ENCODE results near the gene VSTM2B.

VSTM2B gene

DNA sequence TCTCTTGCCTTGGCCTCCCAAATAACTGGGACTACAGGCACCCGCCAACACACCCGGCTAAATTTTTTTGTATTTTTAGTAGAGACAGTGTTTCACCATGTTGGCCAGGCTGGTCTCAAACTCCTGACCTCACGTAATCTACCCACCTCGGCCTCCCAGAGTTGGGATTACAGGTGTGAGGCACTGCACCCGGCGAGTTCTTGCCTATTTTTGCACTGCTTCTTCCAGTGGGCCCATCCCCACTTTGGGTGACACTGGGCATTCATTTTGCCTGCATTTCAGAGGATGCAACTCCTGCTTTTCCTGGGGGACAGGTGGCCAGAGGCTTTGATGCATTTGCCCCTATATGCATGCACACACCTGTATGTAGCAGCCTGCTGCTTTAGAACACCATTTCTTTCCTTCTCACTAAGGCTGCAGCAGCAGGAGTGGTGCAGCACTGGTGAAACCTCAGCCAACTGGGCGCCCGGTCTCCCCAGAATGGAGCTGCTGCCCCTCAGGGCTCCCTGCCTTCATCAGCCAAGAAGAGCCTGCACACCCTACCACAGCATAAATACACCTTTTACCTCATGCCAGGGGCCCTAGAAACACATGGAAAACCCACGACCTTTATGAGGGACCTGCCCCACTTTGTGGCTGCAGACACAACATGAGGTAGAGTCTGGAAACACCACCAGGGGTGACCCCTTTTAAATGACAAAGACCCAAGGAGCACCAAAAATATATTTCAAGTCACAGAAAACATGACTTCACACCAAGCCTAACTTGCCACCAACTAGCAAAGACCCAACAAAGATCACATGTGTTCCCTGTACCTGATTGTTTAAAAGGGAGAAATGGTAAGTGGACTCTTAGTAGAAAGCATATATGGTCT is 43.5 kb downstream of the VSTM2B start:
- DNase-seq, result no peak

DNA sequence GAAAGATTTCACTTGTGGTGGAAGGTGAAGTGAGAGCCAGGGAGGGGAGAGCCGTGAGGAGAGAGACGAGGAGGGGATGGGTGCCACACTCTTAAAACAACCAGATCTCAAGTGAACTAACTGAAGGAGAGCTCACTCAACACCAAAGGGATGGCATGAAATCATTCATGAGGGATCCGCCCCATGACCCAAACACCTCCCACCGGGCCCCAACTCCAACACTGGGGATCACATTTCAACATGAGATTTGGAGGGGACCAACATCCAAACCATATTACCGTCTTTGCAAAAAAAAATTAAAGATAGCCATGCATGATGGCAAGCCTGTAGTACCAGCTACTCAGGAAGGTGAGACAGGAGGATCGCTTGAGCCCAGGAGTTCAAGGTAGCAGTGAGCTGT is 45.4 kb downstream of the VSTM2B start:
- DNase-seq, result no peak

DNA sequence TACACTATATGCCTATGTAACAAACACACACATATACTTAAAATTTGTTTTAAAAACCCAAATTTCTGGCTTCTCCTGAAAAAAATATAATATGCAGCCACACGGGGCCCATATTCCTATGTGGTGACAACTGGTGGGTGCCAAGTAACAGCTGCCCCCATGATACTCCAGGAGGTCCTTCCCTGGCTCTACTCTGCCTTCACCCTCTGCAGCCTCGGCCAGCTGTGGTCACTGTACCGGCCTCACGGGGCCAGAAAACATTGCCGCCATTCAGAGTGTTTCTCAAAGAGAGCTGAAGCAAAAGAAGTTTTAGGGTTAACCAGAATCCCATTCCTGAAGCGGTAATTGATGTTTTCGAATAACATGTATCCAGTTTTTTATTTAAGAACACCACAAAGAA is 47.7 kb downstream of the VSTM2B start:
- DNase-seq, result no peak

DNA sequence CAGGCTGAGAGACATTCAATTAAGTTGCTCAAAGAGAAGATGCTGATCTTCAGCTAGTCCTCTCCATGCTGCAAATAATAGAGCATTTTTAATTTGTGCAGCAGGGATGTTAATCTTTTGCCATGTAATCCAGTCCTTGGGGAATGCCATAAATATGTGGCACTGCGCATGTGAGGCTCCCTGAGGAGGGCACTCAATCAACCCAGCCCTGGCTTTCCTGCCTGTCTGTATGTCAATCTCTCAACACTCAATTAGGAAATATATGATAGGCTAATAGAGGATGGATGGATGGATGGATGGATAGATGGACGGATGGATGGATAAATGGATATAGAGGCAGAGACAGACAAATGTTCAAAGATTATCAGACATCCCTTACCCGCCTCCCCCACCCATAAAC is 48.7 kb downstream of the VSTM2B start:
- no peak for DNase-seq

DNA sequence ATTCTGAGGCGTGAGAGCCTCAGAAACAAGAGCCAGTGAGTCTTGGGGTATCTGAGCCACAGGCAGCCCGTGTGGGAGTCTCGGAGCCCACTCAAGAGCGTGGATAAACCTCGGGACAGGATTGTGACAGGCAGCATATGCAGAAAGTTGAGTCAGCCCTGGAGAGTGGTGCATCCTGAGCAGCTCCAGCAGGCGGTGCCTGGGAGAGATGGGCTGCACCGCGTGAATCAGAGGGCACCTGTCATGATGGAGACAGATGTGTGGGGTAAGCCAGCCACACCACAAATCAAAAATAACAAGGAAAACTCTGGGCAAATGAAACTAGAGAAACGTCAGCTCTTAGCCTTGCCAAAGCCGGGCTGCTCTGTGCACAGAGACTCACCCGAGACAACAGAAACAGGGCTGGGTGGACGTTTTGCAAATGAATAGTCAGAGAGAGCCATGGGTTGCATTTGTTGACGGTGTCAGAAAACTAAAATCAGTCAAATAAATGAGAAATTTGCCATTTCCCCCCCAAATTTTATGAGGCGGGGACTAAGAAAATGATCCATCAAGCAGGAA is 50.3 kb downstream of the VSTM2B start:
- no peak for DNase-seq

DNA sequence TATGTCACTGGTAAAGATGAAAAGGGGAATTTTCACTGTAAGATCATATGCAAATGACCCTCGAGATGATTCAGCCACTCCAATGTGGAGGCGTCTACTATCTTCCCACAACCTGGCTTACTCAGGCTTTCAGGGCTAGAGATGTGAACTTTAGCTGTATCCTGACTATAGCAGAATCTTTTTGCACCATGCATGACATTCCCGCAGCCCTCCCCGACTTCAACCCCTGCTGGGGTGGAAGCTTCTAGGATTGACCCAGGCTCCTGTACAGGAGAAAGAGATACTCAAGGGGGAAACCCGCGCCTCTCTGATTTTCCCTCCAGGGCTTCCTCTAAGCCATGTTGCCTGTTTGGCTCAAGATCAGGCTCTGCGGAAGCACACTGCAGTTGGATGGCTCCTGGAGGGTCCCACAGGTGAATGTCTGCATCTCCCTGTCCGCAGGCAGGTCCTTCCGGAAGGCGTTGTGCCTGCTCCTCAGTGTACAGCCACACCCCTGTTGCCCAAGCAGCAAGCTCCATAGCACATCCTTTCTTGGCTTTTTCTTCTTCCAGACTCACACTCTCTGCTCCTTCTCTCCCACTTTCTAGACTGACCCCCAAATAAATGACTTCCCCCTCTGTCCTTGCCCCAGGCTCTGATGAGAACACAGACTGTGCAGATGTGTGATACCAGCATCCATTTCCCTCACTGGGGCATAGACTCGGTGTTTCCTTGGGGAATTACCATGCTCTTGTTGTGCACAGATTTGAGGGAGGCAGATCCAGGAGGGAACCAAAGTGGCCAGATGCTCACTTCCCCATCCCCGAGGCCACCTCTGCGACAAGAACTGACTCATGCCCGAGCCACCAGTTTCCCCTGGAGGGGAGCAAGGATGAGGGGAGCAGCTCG is 51.2 kb downstream of the VSTM2B start:
- no peak for DNase-seq

DNA sequence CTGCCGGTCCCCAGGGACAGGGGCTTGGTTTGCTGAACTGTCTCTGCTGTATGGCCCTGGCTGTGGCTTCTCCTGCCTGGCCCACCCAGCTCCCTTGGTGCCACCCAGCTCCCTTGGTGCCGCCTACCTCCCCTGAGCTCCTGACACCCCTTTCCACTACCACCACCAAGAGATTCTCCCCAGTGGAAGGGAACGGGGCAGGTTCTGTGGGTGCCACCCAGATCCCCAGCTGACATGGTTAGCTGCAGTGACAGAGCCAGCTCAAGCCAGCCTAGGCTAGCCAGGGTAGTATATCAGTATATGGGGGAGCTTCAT is 51.8 kb downstream of the VSTM2B start:
- no peak for DNase-seq

DNA sequence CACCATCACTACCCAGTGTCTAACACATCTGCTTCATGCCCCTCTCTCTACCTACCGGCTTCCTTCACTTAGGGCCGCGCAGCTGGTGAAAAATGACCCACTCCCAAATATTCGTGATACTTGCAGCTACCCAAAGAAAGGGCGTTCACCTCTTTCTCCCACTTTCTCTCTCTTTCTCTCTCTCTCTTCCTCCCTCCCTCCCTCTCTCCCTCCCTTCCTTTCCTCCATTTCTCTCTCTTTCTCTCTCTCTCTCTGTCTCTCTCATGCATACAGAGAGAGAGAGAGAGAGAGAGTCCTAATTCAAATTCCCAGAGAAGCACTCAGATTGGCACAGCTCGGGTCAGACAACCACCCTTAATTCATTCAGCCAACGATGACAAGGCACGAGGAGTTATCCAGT is 52.6 kb downstream of the VSTM2B start:
- DNase-seq, result no peak

DNA sequence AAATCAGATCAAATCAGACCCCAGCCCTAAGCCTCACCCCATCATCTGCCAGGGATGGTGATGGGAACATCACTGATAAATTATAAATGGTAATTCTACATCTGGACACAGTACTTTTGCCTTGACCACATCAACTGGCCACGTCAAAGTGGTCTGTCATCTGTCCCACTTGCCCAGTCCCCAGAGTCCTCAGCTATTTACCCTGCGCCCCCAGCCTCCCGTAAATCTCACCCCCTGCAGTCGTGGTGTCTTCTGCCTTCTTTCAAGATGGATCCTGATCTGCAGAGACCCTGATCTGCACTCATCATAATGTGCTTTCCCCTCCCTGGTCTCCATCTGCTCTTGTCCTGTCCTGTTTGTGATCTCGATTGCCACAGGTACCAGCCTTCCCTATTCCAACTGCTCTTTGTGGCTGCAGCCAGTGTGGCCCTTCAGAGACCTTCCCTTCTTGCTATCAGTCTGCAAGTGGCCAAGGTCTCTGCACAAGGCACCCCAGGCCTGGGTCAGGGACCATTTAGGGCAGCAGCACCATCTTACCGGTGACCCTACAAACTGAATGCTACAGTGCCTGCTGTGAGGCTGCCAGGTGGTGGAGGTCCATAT is 53.6 kb downstream of the VSTM2B start:
- no peak for DNase-seq

DNA sequence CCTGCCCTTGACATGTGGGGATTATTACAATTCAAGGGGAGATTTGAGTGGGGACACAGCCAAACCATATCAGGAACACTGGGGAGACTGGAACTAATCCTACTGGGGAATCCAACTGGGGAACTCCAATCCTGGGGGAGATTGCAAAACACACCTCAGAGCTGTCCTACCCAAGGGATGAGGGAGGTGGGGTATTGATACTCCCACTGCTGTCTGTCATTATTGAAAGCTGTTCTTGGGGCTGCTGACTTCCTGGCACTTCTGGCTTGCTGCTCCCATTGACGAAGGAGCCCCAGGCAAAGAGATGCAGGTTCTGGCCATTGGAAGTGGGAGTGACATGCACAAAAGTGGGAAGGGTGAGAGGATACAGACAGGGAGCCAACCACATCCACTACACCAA is 55.6 kb downstream of the VSTM2B start:
- DNase-seq, result no peak

DNA sequence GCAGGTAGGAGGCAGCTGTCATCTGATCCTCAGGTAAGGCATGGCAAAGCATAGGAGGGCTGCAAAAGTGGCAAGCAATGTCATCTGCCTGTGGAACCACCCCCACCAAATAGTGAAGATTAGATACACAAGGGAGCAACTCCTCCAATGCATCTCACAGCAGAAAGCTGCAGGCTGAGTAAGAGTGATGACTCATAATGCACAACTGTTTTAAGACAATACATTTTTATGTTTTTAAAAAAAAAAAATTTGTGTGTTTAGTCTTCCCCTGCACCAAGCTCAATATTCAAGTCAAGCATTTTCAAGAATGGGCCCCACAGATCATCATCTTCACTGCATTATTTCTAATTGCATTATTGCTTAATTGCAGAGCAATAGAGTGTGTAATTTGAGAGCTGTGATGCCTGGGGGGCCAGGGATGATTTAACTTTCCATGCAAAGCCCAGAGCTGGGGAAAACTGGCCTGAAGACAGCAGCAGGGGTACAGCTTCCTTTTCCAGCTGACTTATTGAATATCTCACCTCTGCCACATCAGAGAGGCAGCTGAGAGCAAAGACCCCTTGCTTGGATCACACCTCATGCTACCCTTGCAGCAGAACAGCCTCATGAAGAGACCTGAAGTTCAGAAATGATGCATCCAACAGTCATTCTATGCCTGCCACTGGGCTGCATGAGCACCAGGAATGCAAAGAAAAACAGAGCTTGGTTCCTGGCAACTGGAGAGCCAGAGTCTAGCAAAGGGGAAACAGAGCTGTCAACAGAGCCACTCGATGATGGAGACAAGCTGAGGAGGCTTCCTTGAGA is 57.6 kb downstream of the VSTM2B start:
- DNase-seq, result no peak

DNA sequence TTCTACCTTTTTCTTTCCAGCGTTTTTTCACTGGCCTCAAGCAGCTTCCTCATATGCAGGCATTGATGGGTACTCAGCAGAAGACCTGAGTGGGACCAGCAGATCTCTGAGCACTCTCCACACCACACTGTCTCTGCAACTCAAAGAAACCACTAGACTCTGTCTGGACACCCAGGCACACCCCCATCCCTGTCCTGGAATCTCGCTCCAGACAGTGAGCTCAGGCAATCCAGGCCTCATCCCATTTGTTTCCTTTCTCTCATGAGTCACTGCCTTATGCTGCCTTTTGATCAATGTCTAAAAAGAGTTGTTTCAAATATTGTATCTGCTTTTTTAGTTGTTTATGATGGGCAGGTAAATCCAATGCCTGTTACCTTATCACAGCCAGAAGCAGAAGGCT is 60.6 kb downstream of the VSTM2B start:
- DNase-seq, result no peak

DNA sequence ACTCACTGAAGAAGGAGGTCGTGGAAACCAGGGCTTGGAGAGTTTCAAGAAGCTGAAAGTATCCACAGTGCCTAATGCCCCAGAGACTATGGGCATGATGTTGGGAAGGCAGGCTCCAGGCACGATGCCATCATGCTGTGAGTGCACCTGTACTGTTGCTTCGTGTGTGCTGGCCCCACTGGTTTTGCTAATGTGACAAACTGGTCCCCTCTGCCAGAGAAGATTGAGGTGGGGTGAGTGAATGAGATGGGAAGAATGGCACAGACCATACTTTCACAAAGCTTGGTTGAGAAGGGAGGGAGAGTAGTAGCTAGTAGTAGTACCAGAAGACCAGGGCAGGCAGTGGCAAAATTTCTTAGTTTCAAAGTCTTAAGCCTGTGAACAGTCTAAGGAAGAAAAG is 61.3 kb downstream of the VSTM2B start:
- no peak for DNase-seq

DNA sequence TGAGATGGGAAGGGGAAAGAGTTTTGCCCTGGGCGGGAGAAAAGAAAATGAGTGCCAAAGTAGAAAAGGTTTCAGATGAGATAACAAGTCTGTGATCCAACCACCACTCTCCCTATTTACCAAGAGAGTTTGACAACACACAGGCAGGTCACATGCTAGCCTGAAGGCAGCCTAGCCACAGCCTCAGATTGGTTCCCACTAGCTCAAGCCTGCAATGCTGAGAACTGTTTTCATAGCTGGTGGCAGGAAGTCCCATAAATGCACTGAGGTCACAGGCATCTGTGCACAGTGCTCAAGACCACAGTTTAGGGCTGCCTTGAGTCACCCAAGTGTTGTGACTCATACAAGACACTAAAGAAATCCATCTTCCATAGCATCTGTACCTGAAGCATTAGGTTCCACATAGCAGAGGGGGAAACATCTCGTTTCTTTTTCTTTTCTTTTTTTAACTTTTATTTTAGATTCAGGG is 61.8 kb downstream of the VSTM2B start:
- no peak for DNase-seq

DNA sequence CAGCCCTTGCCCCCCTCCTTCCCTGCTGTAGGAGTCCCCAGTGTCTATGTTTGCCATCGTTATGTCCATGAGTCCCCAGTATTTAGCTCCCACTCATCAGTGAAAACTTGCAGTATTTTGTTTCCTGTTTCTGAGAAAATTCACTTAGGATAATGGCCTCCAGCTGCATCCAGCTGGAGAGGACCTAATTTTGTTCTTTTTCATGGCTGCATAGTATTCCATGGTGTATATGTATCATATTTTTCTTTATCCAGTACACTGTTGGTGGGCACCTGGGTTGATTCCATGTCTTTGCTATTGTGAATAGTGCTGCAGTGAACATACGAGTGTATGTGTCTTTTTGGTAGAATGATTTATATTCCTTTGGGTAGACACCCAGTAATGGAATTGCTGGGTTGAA is 62.3 kb downstream of the VSTM2B start:
- no peak for DNase-seq

DNA sequence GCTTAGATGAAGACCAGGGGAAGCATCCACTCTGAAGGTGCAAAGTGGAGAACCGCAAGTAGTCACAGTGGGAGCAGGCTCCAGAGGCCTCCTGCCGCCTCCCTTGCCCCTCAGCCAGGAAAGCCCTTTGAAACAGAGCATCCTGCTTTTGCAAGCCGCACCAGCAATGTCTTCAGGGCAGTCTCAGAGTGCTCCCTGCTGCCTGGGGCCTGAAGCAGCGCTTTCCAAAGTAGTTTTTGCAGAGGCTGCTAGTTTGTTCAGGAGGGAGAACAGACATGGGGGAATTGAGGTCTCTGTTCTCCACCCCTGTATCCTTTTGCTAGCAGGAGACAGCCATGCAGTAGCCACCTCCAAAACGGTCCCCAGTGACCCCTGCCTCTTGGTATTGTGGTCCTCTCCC is 64.5 kb downstream of the VSTM2B start:
- no peak for DNase-seq

DNA sequence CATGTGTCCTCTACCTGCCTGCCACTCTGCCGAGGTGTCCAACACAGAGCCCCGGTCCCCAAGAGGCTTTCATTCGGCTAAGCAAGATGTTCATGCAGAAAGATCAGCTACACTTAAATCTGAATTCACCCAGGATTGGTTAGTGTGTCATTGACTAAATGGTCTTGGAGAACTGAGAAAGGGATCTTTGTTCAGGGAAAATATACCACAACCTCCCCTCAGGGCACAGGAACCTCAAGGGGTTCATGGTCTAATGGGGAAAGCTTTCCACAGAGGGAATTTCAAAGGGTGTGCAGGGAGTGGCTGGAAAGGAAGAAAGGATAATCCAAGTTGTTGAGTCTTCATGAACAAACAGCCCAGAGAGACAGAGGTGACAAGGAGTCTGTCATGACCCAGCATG is 65.9 kb downstream of the VSTM2B start:
- no peak for DNase-seq

DNA sequence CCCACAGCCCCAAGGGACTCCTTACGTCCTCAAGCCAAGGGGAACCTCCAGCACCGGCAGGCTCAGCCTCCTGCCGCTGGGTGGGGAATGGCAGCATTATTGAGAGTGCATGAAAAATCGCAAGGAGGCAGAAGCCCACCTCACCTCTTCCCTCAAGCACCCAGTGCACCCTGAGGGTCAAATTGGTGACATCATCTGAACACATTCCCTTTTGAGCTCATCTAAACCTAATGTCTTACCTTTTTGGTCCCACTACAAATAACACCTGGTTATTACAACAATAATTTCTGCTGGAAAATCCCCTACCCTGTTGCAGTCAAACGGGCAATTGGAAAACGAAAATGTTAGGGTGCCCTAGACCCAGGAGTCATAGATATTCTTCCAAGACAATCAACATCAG is 68.1 kb downstream of the VSTM2B start:
- DNase-seq, result no peak

DNA sequence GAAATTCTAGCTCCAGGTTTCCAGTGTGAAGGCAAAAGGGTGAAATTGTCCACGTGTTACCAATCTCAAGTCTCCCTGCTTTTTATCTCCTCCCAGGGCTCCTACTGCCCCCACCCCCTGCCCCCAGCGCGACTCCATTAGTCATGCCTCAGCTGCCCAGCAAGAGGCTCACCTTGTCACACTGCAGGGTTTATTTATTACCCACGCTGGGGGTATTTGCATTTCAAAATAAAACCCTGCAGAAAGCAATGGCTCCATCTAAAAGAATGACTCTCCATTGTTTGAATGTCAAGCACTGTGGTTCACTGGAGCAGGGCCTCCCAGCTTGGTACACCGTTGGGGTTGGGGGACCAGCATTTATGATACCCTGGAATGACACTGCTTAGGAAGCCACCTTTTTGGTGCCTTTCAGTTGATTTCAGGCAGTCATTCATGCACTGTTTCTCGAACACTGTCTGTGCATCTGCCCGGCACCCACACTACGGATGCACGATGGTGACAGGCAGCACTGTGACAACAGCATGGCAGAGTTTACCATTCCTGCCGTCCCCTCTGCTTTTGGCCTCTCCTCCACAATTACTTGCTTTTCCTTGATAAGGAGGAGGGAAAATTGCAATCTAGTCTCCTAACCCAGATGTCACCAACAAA is 70.4 kb downstream of the VSTM2B start:
- no peak for DNase-seq

DNA sequence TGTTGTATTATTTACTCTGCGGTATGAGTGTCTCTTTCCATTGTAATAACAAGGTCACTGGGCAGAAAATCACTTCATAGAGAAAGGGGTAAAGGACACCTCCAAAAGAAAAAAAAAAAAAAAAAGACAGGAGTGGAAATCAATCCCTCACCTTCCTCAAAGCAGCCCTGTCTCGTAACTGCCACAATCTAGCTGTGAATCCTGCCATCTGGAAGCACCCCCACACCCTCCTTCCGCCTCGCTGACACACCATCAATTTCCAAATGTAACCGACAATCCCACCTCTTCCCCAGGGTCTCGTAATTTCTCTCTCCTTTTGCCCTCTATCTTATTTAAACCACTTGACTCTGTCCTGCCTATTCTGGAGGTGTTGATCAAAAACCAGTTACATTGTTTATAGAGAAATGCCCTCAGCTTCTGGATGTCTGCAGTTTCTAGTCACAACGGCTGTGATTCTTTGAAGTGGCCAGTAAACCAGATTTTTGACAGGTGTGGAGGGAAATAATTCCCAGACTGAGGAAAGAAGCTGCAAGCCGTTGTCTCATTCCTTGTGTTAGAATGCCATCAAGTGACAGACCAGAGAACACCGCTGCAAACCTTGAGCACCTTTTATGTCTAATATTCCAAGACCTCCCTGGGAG is 71.2 kb downstream of the VSTM2B start:
- no peak for DNase-seq

DNA sequence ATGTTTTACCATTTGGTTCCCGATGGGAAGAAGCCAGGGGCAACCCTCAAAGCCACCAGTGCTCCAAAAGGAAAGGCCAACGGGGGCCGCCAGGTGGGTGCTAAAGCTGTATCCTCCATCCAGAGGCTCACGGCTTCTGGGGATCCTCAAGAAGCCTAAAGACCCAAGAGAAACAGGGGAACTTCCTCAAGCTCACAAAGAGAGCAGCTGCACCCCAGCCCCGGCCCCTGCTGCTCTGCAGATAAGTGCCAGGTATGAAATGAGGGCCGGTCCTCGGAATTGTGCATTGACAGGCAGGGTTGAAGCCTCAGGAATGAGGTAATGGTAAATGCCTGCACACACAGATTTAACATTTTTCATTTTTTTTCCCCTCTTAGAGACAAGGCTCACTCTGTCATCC is 72.2 kb downstream of the VSTM2B start:
- no peak for DNase-seq

DNA sequence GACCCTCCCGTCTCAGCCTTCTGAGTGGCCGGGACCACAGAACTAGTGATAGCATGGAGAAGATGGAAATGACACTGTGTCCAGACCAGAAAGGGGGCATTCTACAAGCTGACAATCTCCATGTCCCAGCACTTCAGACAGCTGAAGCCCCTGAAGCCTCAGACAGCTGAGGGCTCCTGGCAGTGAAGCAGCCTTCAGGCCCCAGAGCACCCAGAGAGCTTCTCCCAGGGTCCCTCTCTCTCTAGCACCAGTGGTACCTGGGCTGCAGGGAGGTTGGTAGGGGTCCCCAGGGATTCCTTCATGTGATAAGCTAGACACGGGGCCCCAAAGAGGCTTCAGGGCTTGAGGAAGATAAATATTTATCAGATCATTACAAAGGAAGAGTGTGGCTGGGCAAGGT is 72.7 kb downstream of the VSTM2B start:
- no peak for DNase-seq
